ENCODE results near the gene MSMO1. TPM values are rescaled to one million over a fixed set of nuclear protein-coding genes. Genes with fewer than 3 reads are reported as not detected.

MSMO1 gene
- total RNA-seq, 1 experiment from 2014 or later = 53.9 TPM

DNA sequence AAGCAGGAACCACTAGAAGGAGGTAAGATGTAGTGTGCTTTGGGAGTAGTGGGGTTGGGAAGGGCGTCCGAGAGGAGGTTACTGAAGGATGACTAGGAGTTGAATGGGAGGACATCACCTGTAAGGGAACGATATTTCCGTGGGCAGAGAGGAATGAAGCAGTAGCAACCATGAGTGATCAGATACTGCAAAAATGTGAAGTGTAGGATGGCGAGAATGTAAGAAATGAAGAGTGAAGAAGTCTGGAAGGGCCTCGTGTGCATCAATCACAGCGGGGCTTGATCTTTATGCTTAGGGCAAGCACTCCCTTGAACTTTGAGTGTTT, 594 bp downstream of the MSMO1 start:
- no TSS peak for BruUV-seq (replicated peaks)
- Histone ChIP-seq H3K36me3 (ENCODE audit: control insufficient read depth, insufficient read depth, low read length) (peaks cover 9% of the 10 kb centered on the region), H3K4me3 (ENCODE audit: low read depth in 2 of 2, low read length in 2 of 2) (peak overlapping the region; percentile 84 to 94), H3K27ac (ENCODE audit: low read length) (peak overlapping the region; percentile 92), H3K27me3 (ENCODE audit: control insufficient read depth, insufficient read depth, low read length) (no peaks in the 10 kb centered on the region), H3K4me1 (ENCODE audit: control insufficient read depth, insufficient read depth, low read length) (peaks cover 2% of the 10 kb centered on the region; the same call in 1 of the 2 replicates), H3K9me3 (ENCODE audit: control insufficient read depth, insufficient read depth, low read depth, low read length) (no peaks in the 10 kb centered on the region)
- TF ChIP-seq POLR2AphosphoS5 (IDR thresholded peaks at IDR 0.05; ENCODE audit: low read depth, low read length) = no peak
- TF ChIP-seq SIN3A (IDR thresholded peaks at IDR 0.05; ENCODE audit: borderline replicate concordance, insufficient read depth, low read depth, low read length) = no peak
- no peak for TF ChIP-seq REST (IDR thresholded peaks at IDR 0.05; ENCODE audit: insufficient read depth in 1 of 2, low read depth in 2 of 2, low read length in 1 of 2)
- no peak for TF ChIP-seq TCF7L2 (IDR thresholded peaks at IDR 0.05; ENCODE audit: low read depth, low read length)
- TF ChIP-seq CTCF (IDR thresholded peaks at IDR 0.05) = no peak
- intact Hi-C loops (cut with micrococcal nuclease; ENCODE audit: unreplicated experiment) = loop anchor here (10.0 kb wide), 1 partner anchor 113 kb away; no protein-coding TSS in a partner anchor
- ChIA-PET CTCF (no interaction called here), POLR2A (no interaction called here)
- ATAC-seq (no peak), DNase-seq (ENCODE audit: low read depth, low spot score) (no peak)
- in situ Hi-C loops (cut with HindIII; ENCODE audit: low pct_unique_long_range_greater_than_20kb, low sequenced_read_pairs) = no loop called here

DNA sequence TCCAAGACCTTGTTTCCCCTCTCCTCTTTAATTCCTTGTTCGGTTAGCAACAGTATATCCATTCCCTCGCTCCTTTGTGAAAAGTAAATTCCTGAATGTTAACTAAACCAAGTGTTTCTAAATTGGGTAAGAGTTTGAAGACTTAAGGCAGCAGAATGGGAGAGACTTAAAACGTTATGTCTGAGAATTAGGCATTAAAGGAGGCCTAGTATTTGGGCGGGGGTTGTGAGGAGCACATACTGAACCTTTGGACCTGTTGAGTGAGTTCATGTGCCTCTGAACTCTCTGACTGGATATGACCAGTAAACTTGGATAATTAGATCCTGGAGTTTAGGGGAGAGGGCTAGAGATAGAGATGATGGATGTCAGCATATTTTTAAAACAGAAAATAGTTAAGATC, 1.2 kb downstream of the MSMO1 start:
- intact Hi-C loops (cut with micrococcal nuclease; ENCODE audit: unreplicated experiment) = loop anchor here (10.0 kb wide), 1 partner anchor 114 kb away; no protein-coding TSS in a partner anchor
- H3K9me3 ChIP-seq (ENCODE audit: control insufficient read depth, insufficient read depth, low read depth, low read length) = no peaks in the 10 kb centered on the region
- in situ Hi-C loops (cut with HindIII; ENCODE audit: low pct_unique_long_range_greater_than_20kb, low sequenced_read_pairs) = no loop called here
- POLR2A ChIA-PET = no interaction called here
- no TSS peak for BruUV-seq (replicated peaks)
- ATAC-seq (no peak), DNase-seq (ENCODE audit: low read depth, low spot score) (no peak)
- peaks cover 2% of the 10 kb centered on the region; the same call in 1 of the 2 replicates for H3K4me1 ChIP-seq (ENCODE audit: control insufficient read depth, insufficient read depth, low read length)
- no peak for TF ChIP-seq CTCF (IDR thresholded peaks at IDR 0.05)
- no peak for TF ChIP-seq SIN3A (IDR thresholded peaks at IDR 0.05; ENCODE audit: borderline replicate concordance, insufficient read depth, low read depth, low read length)
- no peak for TF ChIP-seq POLR2AphosphoS5 (IDR thresholded peaks at IDR 0.05; ENCODE audit: low read depth, low read length)
- TF ChIP-seq TCF7L2 (IDR thresholded peaks at IDR 0.05; ENCODE audit: low read depth, low read length) = no peak
- TF ChIP-seq REST (IDR thresholded peaks at IDR 0.05; ENCODE audit: insufficient read depth in 1 of 2, low read depth in 2 of 2, low read length in 1 of 2) = no peak
- H3K36me3 ChIP-seq (ENCODE audit: control insufficient read depth, insufficient read depth, low read length) = peaks cover 9% of the 10 kb centered on the region
- no peaks in the 10 kb centered on the region for H3K27me3 ChIP-seq (ENCODE audit: control insufficient read depth, insufficient read depth, low read length)
- peak overlapping the region; percentile 92 for H3K27ac ChIP-seq (ENCODE audit: low read length)
- CTCF ChIA-PET = no interaction called here
- peak overlapping the region; percentile 84 to 94 for H3K4me3 ChIP-seq (ENCODE audit: low read depth in 2 of 2, low read length in 2 of 2)
